IMR-90 (cell line): ENCODE results near the gene TOR2A. TPM values are rescaled to one million over a fixed set of nuclear protein-coding genes. Genes with fewer than 3 reads are reported as not detected.

Experiments used
- ATAC-seq: fragments of 200-7000 bp; cut with Tn5 transposase; 2 replicates; pipeline ENCODE4 v1.9.1; 2020; ENCODE audit warnings: low read depth, mild to moderate bottlenecking, moderate library complexity
- BruUV-seq: library from RNA; stranded (reverse); fragments of 400-500 nt; replicated peaks from 2 replicates; lab custom pipeline; 2021; lab: Mats Ljungman, UMichigan
- CTCF ChIA-PET: fragments of 300-600 bp; formaldehyde crosslinking; extraction: SDS; loops from one replicate; lab custom pipeline; 2021; ENCODE audit warnings: antibody characterized with exemption; lab: Yijun Ruan, JAX
- POLR2A ChIA-PET: fragments of 300-600 bp; sonication (Branson Sonifier 250); formaldehyde crosslinking; loops from one replicate; lab custom pipeline; 2022; ENCODE audit warnings: antibody characterized with exemption; ENCODE audit not compliant: unreplicated experiment; lab: Charles Lee
- DNase-seq: peaks from one replicate; pipeline ENCODE4 v3.0.0; 2013
- H2AFZ ChIP-seq: replicated peaks from 2 replicates; pipeline ENCODE3; 2013; ENCODE audit warnings: low read length, mild to moderate bottlenecking; ENCODE audit not compliant: poor library complexity
- H2AK5ac ChIP-seq: 2 replicates; pipeline ENCODE4 v1.6.1; 2013; ENCODE audit warnings: low read depth, low read length, inconsistent platforms
- H2AK9ac ChIP-seq: replicated peaks from 2 replicates; pipeline ENCODE3; 2013; ENCODE audit warnings: mild to moderate bottlenecking, low read depth, low read length, moderate library complexity; ENCODE audit not compliant: poor library complexity
- H2BK120ac ChIP-seq: 2 replicates; pipeline ENCODE4 v1.6.1; 2013; ENCODE audit warnings: low read depth, low read length, inconsistent platforms
- H2BK15ac ChIP-seq: 3 replicates; pipeline ENCODE4 v1.6.1; 2013; ENCODE audit warnings: low read depth, low read length, inconsistent platforms
- H2BK20ac ChIP-seq: 2 replicates; pipeline ENCODE4 v1.6.1; 2013; ENCODE audit warnings: low read depth, mild to moderate bottlenecking, inconsistent platforms, low read length, moderate library complexity
- H2BK5ac ChIP-seq: 2 replicates; pipeline ENCODE4 v1.6.1; 2013; ENCODE audit warnings: mild to moderate bottlenecking, low read depth, low read length, inconsistent platforms; ENCODE audit not compliant: poor library complexity, severe bottlenecking
- H3K14ac ChIP-seq: replicated peaks from 2 replicates; pipeline ENCODE4 v1.6.1; 2013; ENCODE audit warnings: low read depth, low read length, inconsistent platforms
- H3K18ac ChIP-seq: 2 replicates; pipeline ENCODE4 v1.6.1; 2013; ENCODE audit warnings: low read depth, low read length, control low read depth
- H3K23ac ChIP-seq: 2 replicates; pipeline ENCODE4 v1.6.1; 2013; ENCODE audit warnings: low read depth, low read length, inconsistent platforms
- H3K27ac ChIP-seq: 2 replicates; pipeline ENCODE4 v1.5.1; 2013; ENCODE audit warnings: mild to moderate bottlenecking, control low read depth, low read length; ENCODE audit not compliant: insufficient read depth
- H3K27me3 ChIP-seq: 2 replicates; pipeline ENCODE4 v1.6.1; 2013; ENCODE audit warnings: low read length; ENCODE audit not compliant: control insufficient read depth, insufficient read depth
- H3K36me3 ChIP-seq: 2 replicates; pipeline ENCODE4 v1.6.1; 2013; ENCODE audit warnings: low read length, mixed read lengths; ENCODE audit not compliant: control insufficient read depth, insufficient read depth
- H3K4ac ChIP-seq: 2 replicates; pipeline ENCODE4 v1.6.1; 2013; ENCODE audit warnings: low read depth, low read length, inconsistent platforms
- H3K4me1 ChIP-seq: 2 replicates; pipeline ENCODE4 v1.6.1; 2013; ENCODE audit warnings: low read length, mixed read lengths; ENCODE audit not compliant: control insufficient read depth, insufficient read depth
- H3K4me2 ChIP-seq: 2 replicates; pipeline ENCODE4 v1.6.1; 2013; ENCODE audit warnings: low read depth, mild to moderate bottlenecking, control low read depth, low read length, moderate library complexity
- H3K4me3 ChIP-seq: 2 replicates; pipeline ENCODE4 v1.5.1; 2013; ENCODE audit warnings: low read depth, mild to moderate bottlenecking, control low read depth, low read length, moderate library complexity; ENCODE audit not compliant: insufficient read depth
- H3K56ac ChIP-seq: 2 replicates; pipeline ENCODE4 v1.6.1; 2013; ENCODE audit warnings: low read length, inconsistent platforms; ENCODE audit not compliant: insufficient read depth; ENCODE audit errors: extremely low read depth
- H3K79me1 ChIP-seq, 2 experiments: 2 replicates each; pipeline ENCODE4 v1.6.1; 2013; ENCODE audit warnings: low read length in 2 of 2, inconsistent platforms in 1 of 2, low read depth in 1 of 2
- H3K9ac ChIP-seq: 2 replicates; pipeline ENCODE4 v1.6.1; 2013; ENCODE audit warnings: low read depth, low read length, control low read depth
- H3K9me1 ChIP-seq: 2 replicates; pipeline ENCODE4 v1.6.1; 2013; ENCODE audit warnings: low read length, inconsistent platforms; ENCODE audit not compliant: insufficient read depth
- H3K9me3 ChIP-seq: 2 replicates; pipeline ENCODE4 v1.6.1; 2013; ENCODE audit warnings: low read length; ENCODE audit not compliant: control insufficient read depth, insufficient read depth
- H4K20me1 ChIP-seq: 2 replicates; pipeline ENCODE4 v1.6.1; 2013; ENCODE audit warnings: low read length, inconsistent platforms; ENCODE audit not compliant: insufficient read depth
- H4K5ac ChIP-seq: 2 replicates; pipeline ENCODE4 v1.6.1; 2013; ENCODE audit warnings: mild to moderate bottlenecking, low read depth, low read length, control low read depth
- H4K8ac ChIP-seq, 2 experiments: 2 replicates each; pipeline ENCODE4 v1.6.1; 2013; ENCODE audit warnings: low read depth in 2 of 2, low read length in 2 of 2, control low read depth in 1 of 2, inconsistent platforms in 1 of 2
- H4K91ac ChIP-seq: 2 replicates; pipeline ENCODE4 v1.6.1; 2013; ENCODE audit warnings: low read depth, low read length, inconsistent platforms; ENCODE audit not compliant: insufficient read depth
- BHLHE40 ChIP-seq: fragments of 150-350 bp; IDR thresholded peaks from 2 replicates; pipeline ENCODE4 v1.6.1; 2016; ENCODE audit warnings: mild to moderate bottlenecking, low read depth, low read length
- CEBPB ChIP-seq: IDR thresholded peaks from 2 replicates; pipeline ENCODE4 v1.6.1; 2012; ENCODE audit warnings: low read depth, low read length, improper control_type of control experiment
- CHD1 ChIP-seq: IDR thresholded peaks from 2 replicates; pipeline ENCODE4 v1.6.1; 2012; ENCODE audit warnings: low read depth, low read length, improper control_type of control experiment
- CTCF ChIP-seq: conservative IDR thresholded peaks from 2 replicates; pipeline ENCODE4 v1.5.1; 2012; ENCODE audit warnings: mild to moderate bottlenecking, low read depth, low read length, improper control_type of control experiment
- ELK1 ChIP-seq: fragments of 150-350 bp; IDR thresholded peaks from 2 replicates; pipeline ENCODE4 v1.6.1; 2016; ENCODE audit warnings: low read depth, mild to moderate bottlenecking, low read length, moderate library complexity, borderline replicate concordance
- FOS ChIP-seq: fragments of 150-350 bp; IDR thresholded peaks from 2 replicates; pipeline ENCODE4 v1.6.1; 2016; ENCODE audit warnings: low read depth, low read length
- MAFK ChIP-seq: IDR thresholded peaks from 2 replicates; pipeline ENCODE4 v1.6.1; 2012; ENCODE audit warnings: low read depth, low read length, improper control_type of control experiment
- MAZ ChIP-seq: IDR thresholded peaks from 2 replicates; pipeline ENCODE4 v1.6.1; 2012; ENCODE audit warnings: low read depth, mild to moderate bottlenecking, low read length, improper control_type of control experiment, moderate library complexity, borderline replicate concordance
- MXI1 ChIP-seq: IDR thresholded peaks from 2 replicates; pipeline ENCODE4 v1.6.1; 2012; ENCODE audit warnings: low read depth, mild to moderate bottlenecking, low read length, moderate library complexity, borderline replicate concordance
- NFE2L2 ChIP-seq: fragments of 150-350 bp; IDR thresholded peaks from 2 replicates; pipeline ENCODE4 v1.6.1; 2016; ENCODE audit warnings: low read depth, mild to moderate bottlenecking, low read length
- POLR2A ChIP-seq: IDR thresholded peaks from 2 replicates; pipeline ENCODE4 v1.6.1; 2012; ENCODE audit warnings: mild to moderate bottlenecking, low read depth, low read length
- RAD21 ChIP-seq: IDR thresholded peaks from 2 replicates; pipeline ENCODE4 v1.6.1; 2012; ENCODE audit warnings: low read length, improper control_type of control experiment
- RCOR1 ChIP-seq: IDR thresholded peaks from 2 replicates; pipeline ENCODE4 v1.6.1; 2012; ENCODE audit warnings: mild to moderate bottlenecking, low read length, improper control_type of control experiment; ENCODE audit not compliant: insufficient replicate concordance
- RFX5 ChIP-seq: IDR thresholded peaks from 2 replicates; pipeline ENCODE4 v1.8.0; 2012; ENCODE audit warnings: low read depth, mild to moderate bottlenecking, low read length, moderate library complexity
- SMC3 ChIP-seq: fragments of 150-350 bp; IDR thresholded peaks from 2 replicates; pipeline ENCODE4 v1.6.1; 2016; ENCODE audit warnings: low read depth, mild to moderate bottlenecking, antibody characterized with exemption, low read length, moderate library complexity
- USF2 ChIP-seq: fragments of 150-350 bp; IDR thresholded peaks from 2 replicates; pipeline ENCODE4 v1.6.1; 2017; ENCODE audit warnings: mild to moderate bottlenecking, antibody characterized with exemption, low read length, low read depth
- WGBS, 2 experiments: methylation state at CpG; one replicate each; pipeline versions ENCODE4 v1.1.5 to v1.1.7; 2013; ENCODE audit warnings: missing lambda C conversion rate in 2 of 2; ENCODE audit not compliant: insufficient read length in 1 of 2; ENCODE audit errors: extremely low coverage in 2 of 2; 5-methylcytosine and 5-hydroxymethylcytosine counted together
- dilution Hi-C: fragments of 300-500 bp; cut with HindIII; formaldehyde crosslinking; loops from one replicate; pipeline ENCODE4 v1.14.3; 2018; ENCODE audit warnings: low sequenced_read_pairs; ENCODE audit not compliant: unreplicated experiment
- in situ Hi-C: fragments of 300-500 bp; cut with MboI; formaldehyde crosslinking; loops from 3 replicates; pipeline ENCODE4 v1.14.3; 2019; ENCODE audit warnings: low sequenced_read_pairs, inconsistent platforms, mixed read lengths
- intact Hi-C: fragments of 100-400 bp; cut with micrococcal nuclease; formaldehyde crosslinking; loops from 2 replicates; pipeline ENCODE4 v1.10.0; 2022
- polyA plus RNA-seq, 3 experiments: library from polyadenylated mRNA; depleted of rRNA; stranded (reverse); fragments of >200 nt; gene quantifications; 2 replicates each; pipeline ENCODE4 v1.2.3, GENCODE V29; 2012; ENCODE audit warnings: low replicate concordance in 1 of 3
- total RNA-seq: library from RNA; depleted of rRNA; stranded (reverse); fragments of >200 nt; gene quantifications from 2 replicates; pipeline ENCODE4 v1.2.3, GENCODE V29; 2012

TOR2A gene
- total and polyA plus RNA-seq, 2 of the 4 experiments (the other 2 are of a cell fraction): 0.90 to 12.5 TPM

- ATAC-seq: no peak
- Histone ChIP-seq H3K36me3 (peaks cover 5% of the 10 kb centered on the region; the same call in 1 of the 2 replicates), H2BK5ac (no peak overlapping the region), H4K20me1 (no peaks in the 10 kb centered on the region), H2AFZ (no peak overlapping the region), H3K23ac (no peak overlapping the region), H2BK20ac (no peak overlapping the region), H3K4me2 (no peak overlapping the region), H3K4me1 (peaks cover 6% of the 10 kb centered on the region), H3K56ac (no peak overlapping the region), H2BK120ac (no peak overlapping the region), H3K18ac (no peak overlapping the region), H4K5ac (no peak overlapping the region), H3K9ac (no peak overlapping the region), H3K27ac (no peak overlapping the region), H3K27me3 (no peaks in the 10 kb centered on the region), H3K4ac (no peak overlapping the region), H3K9me1 (no peaks in the 10 kb centered on the region), H4K91ac (no peak overlapping the region), H2AK5ac (no peak overlapping the region), H3K4me3 (no peak overlapping the region), H3K79me1 (peaks cover 4 to 12% of the 10 kb centered on the region in 2 experiments; a peak in 2 of 4 replicates), H2BK15ac (no peak overlapping the region), H3K9me3 (no peaks in the 10 kb centered on the region), H2AK9ac (no peak overlapping the region), H3K14ac (no peak overlapping the region), H4K8ac (no peak overlapping the region)
- dilution Hi-C loops: no loop called here
- BruUV-seq: no TSS peak
- TF ChIP-seq MXI1 (no peak), CHD1 (no peak), MAZ (no peak), MAFK (no peak), SMC3 (no peak), RAD21 (no peak), BHLHE40 (no peak), RFX5 (no peak), FOS (no peak), USF2 (no peak), CEBPB (no peak), RCOR1 (no peak), CTCF (no peak), POLR2A (no peak), ELK1 (no peak), NFE2L2 (no peak)
- intact Hi-C loops: loop anchor here (5.0 kb wide), 1 partner anchor 224 kb away; no protein-coding TSS in a partner anchor
- POLR2A ChIA-PET: no interaction called here
- CTCF ChIA-PET: interaction anchor here (0.6 kb wide), 1 partner anchor 241 kb away, joined by 3 read pairs; no protein-coding TSS in a partner anchor
- in situ Hi-C loops: no loop called here
- DNase-seq: no peak
- 86% methylated on average over 7 of the region's 9 CpGs; no CpG with 5 or more reads in 1 of the 2 experiments for WGBS, 2 experiments
These were observed 4.2 kb downstream of the TOR2A start for GRCh38 chr9:127730799-127731410.
